Endothelial cell of umbilical vein (primary cell): Measurements from ENCODE around the gene ECSIT. TPM values are rescaled to one million over a fixed set of nuclear protein-coding genes. Genes with fewer than 3 reads are reported as not detected.

Experiments
- BruUV-seq: library from RNA; stranded (reverse); fragments of 400-500 nt; replicated peaks from 2 replicates; lab custom pipeline; 2021; lab: Mats Ljungman, UMichigan
- CTCF ChIA-PET: fragments of 300-600, 350-600 bp; sonication (Branson Sonifier 250); formaldehyde crosslinking; loops from one replicate; lab custom pipeline; 2021; ENCODE audit warnings: antibody characterized with exemption, inconsistent platforms; lab: Charles Lee
- POLR2A ChIA-PET: fragments of 300-600, 350-600 bp; sonication (Branson Sonifier 250); formaldehyde crosslinking; loops from one replicate; lab custom pipeline; 2021; ENCODE audit warnings: antibody characterized with exemption, inconsistent platforms; lab: Charles Lee
- DNase-seq: peaks from one replicate; pipeline ENCODE4 v3.0.0-alpha.2; 2011; ENCODE audit warnings: low read depth, low spot score
- FAIRE-seq: peaks from 2 replicates; lab custom pipeline; 2011; peaks lifted over from hg19 to GRCh38; lab: Jason Lieb, UNC
- H2AFZ ChIP-seq: 2 replicates; pipeline ENCODE4 v1.6.0; 2012; ENCODE audit warnings: low read depth, low read length, control low read depth, inconsistent platforms
- H3K27ac ChIP-seq: 2 replicates; pipeline ENCODE4 v1.5.1; 2011; ENCODE audit warnings: low read depth, mild to moderate bottlenecking, control low read depth, low read length, moderate library complexity; ENCODE audit not compliant: insufficient read depth
- H3K27me3 ChIP-seq, 2 experiments: 2 replicates each; pipeline versions ENCODE4 v1.6.0 to v1.6.1; 2011; ENCODE audit warnings: low read length in 2 of 2, mixed read lengths in 1 of 2; ENCODE audit not compliant: control insufficient read depth in 2 of 2, insufficient read depth in 2 of 2
- H3K36me3 ChIP-seq, 2 experiments: 2 replicates in 1 of 2; 3 replicates in 1 of 2; pipeline ENCODE4 v1.5.1; 2011; ENCODE audit warnings: low read length in 2 of 2, mild to moderate bottlenecking in 1 of 2, moderate library complexity in 1 of 2; ENCODE audit not compliant: control insufficient read depth in 2 of 2, insufficient read depth in 2 of 2; ENCODE audit errors: extremely low read depth in 1 of 2
- H3K4me1 ChIP-seq: 3 replicates; pipeline ENCODE4 v1.5.1; 2011; ENCODE audit warnings: mild to moderate bottlenecking, low read length; ENCODE audit not compliant: control insufficient read depth, insufficient read depth; ENCODE audit errors: extremely low read depth
- H3K4me2 ChIP-seq: 2 replicates; pipeline ENCODE4 v1.6.1; 2011; ENCODE audit warnings: low read length, control low read depth, mixed read lengths; ENCODE audit not compliant: insufficient read depth
- H3K4me3 ChIP-seq, 3 experiments: fragments of 200-600 bp in 1 of 3; sonication (generic), shearing (Covaris generic) in 1 of 3; replicated peaks in 1 of 3; 2 replicates each; pipeline ENCODE4 v1.5.1; 2011 to 2016; ENCODE audit warnings: control low read depth in 3 of 3, low read length in 3 of 3, mild to moderate bottlenecking in 2 of 3, inconsistent platforms in 1 of 3, low read depth in 1 of 3, moderate library complexity in 1 of 3; ENCODE audit not compliant: insufficient read depth in 1 of 3
- H3K79me2 ChIP-seq: 2 replicates; pipeline ENCODE4 v1.6.0; 2012; ENCODE audit warnings: low read length, inconsistent platforms; ENCODE audit not compliant: control insufficient read depth, insufficient read depth
- H3K9ac ChIP-seq: replicated peaks from 2 replicates; pipeline ENCODE3; 2011; ENCODE audit warnings: low read length, control low read depth; ENCODE audit not compliant: insufficient read depth; ENCODE audit errors: extremely low read depth
- H3K9me1 ChIP-seq: replicated peaks from 3 replicates; pipeline ENCODE4 v1.6.0; 2011; ENCODE audit warnings: mild to moderate bottlenecking, low read length; ENCODE audit not compliant: control insufficient read depth, insufficient read depth; ENCODE audit errors: extremely low read depth
- H3K9me3 ChIP-seq: replicated peaks from 2 replicates; pipeline ENCODE4 v1.5.1; 2012; ENCODE audit warnings: low read length, inconsistent platforms; ENCODE audit not compliant: control insufficient read depth, insufficient read depth
- H4K20me1 ChIP-seq: replicated peaks from 2 replicates; pipeline ENCODE3; 2011; ENCODE audit warnings: mild to moderate bottlenecking, low read length; ENCODE audit not compliant: control insufficient read depth, insufficient read depth; ENCODE audit errors: extremely low read depth
- EZH2 ChIP-seq: IDR thresholded peaks from 2 replicates; pipeline ENCODE4 v1.6.1; 2012; ENCODE audit warnings: borderline replicate concordance, low read depth, mild to moderate bottlenecking, moderate library complexity, low read length, inconsistent platforms; ENCODE audit not compliant: severe bottlenecking
- FOS ChIP-seq: IDR thresholded peaks from 2 replicates; pipeline ENCODE4 v1.6.1; 2011; ENCODE audit warnings: mild to moderate bottlenecking, low read length, moderate library complexity, borderline replicate concordance; ENCODE audit not compliant: insufficient read depth
- GATA2 ChIP-seq: IDR thresholded peaks from 2 replicates; pipeline ENCODE4 v1.7.0; 2011; ENCODE audit warnings: low read depth, mild to moderate bottlenecking, moderate library complexity, mixed read lengths, low read length; ENCODE audit not compliant: insufficient read length, insufficient read depth
- JUN ChIP-seq: IDR thresholded peaks from 2 replicates; pipeline ENCODE4 v1.6.1; 2011; ENCODE audit warnings: borderline replicate concordance, low read depth; ENCODE audit not compliant: insufficient read length, insufficient read depth
- MYC ChIP-seq: IDR thresholded peaks from one replicate; pipeline ENCODE4 v1.6.1; 2011; ENCODE audit warnings: mild to moderate bottlenecking, low read depth, low read length
- POLR2A ChIP-seq: IDR thresholded peaks from 2 replicates; pipeline ENCODE4 v1.6.1; 2012; ENCODE audit warnings: low read depth, mild to moderate bottlenecking, control low read depth, low read length
- POLR2AphosphoS5 ChIP-seq: IDR thresholded peaks from 2 replicates; pipeline ENCODE4 v1.6.1; 2012; ENCODE audit warnings: low read depth, mild to moderate bottlenecking, control low read depth, low read length, moderate library complexity; ENCODE audit not compliant: insufficient read depth
- dilution Hi-C: fragments of 300-500 bp; cut with MboI; formaldehyde crosslinking; loops from one replicate; pipeline ENCODE4 v1.15.0; 2019; ENCODE audit warnings: low sequenced_read_pairs; ENCODE audit not compliant: extremely low pct_ligation_motif_present
- intact Hi-C: fragments of 100-400 bp; cut with micrococcal nuclease; formaldehyde crosslinking; loops from one replicate; pipeline ENCODE4 v1.10.0; 2022
- polyA plus RNA-seq, 4 experiments: library from polyadenylated mRNA; depleted of rRNA in 3 of 4; stranded (reverse) in 3 of 4; unstranded in 1 of 4; fragments of >200 nt; gene quantifications; 2 replicates each; pipeline versions ENCODE4 v1.2.1 to v1.2.3, GENCODE V29; 2011 to 2012; ENCODE audit warnings: missing spikeins in 1 of 4
- total RNA-seq: library from RNA; stranded (reverse); gene quantifications from 2 replicates; pipeline ENCODE4 v1.2.3, GENCODE V29; 2021
- TF ChIP-seq, protein P1 (sequence below), 2 donors: IDR thresholded peaks; 1 replicate in 1 of 2; 2 replicates in 1 of 2; pipeline ENCODE4 v1.5.1; 2011; ENCODE audit warnings: low read length in 2 of 2, mild to moderate bottlenecking in 2 of 2, moderate library complexity in 2 of 2, control low read depth in 1 of 2, inconsistent platforms in 1 of 2, low read depth in 1 of 2; ENCODE audit not compliant: insufficient read depth in 1 of 2; ENCODE audit errors: extremely low read depth in 1 of 2
- TF ChIP-seq, protein P2 (sequence below): IDR thresholded peaks from 2 replicates; pipeline ENCODE4 v1.6.1; 2011; ENCODE audit not compliant: insufficient read depth, insufficient read length

Gene ECSIT
- total and polyA plus RNA-seq, 2 donors (not counting 3 experiments of a cell fraction or from before 2014, with no cell fraction given), result 32.4 to 47.2 TPM

DNA sequence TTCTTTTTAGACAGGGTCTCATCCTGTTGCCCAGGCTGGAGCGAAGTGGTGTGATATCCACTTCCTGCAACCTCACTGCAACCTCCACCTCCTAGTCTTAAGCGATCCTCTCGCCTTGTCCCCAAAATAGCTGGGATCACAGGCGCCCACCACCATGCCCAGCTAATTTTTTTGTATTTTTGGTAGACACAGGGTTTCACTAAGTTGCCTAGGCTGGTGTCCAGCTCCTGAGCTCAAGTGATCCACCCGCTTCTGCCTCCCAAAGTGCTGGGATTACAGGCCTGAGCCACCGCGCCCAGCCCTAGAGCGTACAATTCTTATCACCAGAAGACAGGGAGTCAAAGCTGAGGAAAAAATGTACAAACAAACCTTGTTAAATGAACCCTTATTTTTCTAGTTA lies 34.6 kb upstream of the ECSIT start:
- POLR2A ChIA-PET, result no interaction called here
- H4K20me1 ChIP-seq, result no peaks in the 10 kb centered on the region
- H3K9ac ChIP-seq, result no peak overlapping the region
- TF ChIP-seq, protein P1, sequence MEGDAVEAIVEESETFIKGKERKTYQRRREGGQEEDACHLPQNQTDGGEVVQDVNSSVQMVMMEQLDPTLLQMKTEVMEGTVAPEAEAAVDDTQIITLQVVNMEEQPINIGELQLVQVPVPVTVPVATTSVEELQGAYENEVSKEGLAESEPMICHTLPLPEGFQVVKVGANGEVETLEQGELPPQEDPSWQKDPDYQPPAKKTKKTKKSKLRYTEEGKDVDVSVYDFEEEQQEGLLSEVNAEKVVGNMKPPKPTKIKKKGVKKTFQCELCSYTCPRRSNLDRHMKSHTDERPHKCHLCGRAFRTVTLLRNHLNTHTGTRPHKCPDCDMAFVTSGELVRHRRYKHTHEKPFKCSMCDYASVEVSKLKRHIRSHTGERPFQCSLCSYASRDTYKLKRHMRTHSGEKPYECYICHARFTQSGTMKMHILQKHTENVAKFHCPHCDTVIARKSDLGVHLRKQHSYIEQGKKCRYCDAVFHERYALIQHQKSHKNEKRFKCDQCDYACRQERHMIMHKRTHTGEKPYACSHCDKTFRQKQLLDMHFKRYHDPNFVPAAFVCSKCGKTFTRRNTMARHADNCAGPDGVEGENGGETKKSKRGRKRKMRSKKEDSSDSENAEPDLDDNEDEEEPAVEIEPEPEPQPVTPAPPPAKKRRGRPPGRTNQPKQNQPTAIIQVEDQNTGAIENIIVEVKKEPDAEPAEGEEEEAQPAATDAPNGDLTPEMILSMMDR (IDR thresholded peaks at IDR 0.05; ENCODE audit: extremely low read depth in 1 of 2, insufficient read depth in 1 of 2, low read depth in 1 of 2, low read length in 2 of 2), result no peak
- TF ChIP-seq POLR2A (no peak), JUN (no peak), EZH2 (no peak), FOS (no peak), MYC (no peak), POLR2AphosphoS5 (no peak), GATA2 (no peak)
- TF ChIP-seq, protein P2, sequence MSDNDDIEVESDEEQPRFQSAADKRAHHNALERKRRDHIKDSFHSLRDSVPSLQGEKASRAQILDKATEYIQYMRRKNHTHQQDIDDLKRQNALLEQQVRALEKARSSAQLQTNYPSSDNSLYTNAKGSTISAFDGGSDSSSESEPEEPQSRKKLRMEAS, result no peak
- FAIRE-seq (no peak), DNase-seq (no peak)
- no peaks in the 10 kb centered on the region for H3K27me3 ChIP-seq
- BruUV-seq, result no TSS peak
- no peak overlapping the region for H3K27ac ChIP-seq
- intact Hi-C loops (loop anchor here (5.0 kb wide), 1 partner anchor 134 kb away; no protein-coding TSS in a partner anchor), dilution Hi-C loops (no loop called here)
- H3K4me2 ChIP-seq, result no peak overlapping the region
- CTCF ChIA-PET, result interaction anchor here (1.0 to 1.4 kb wide), 5 partner anchors 9 to 269 kb away, joined by 3 to 5 read pairs (median 3); no protein-coding TSS in a partner anchor
- no peaks in the 10 kb centered on the region for H3K9me1 ChIP-seq
- no peaks in the 10 kb centered on the region for H3K9me3 ChIP-seq
- no peaks in the 10 kb centered on the region for H3K36me3 ChIP-seq
- H2AFZ ChIP-seq, result peak overlapping the region; percentile 39
- H3K4me3 ChIP-seq, result no peak overlapping the region
- H3K4me1 ChIP-seq, result peaks cover 4% of the 10 kb centered on the region
- H3K79me2 ChIP-seq, result peaks cover 4% of the 10 kb centered on the region
